ENCODE results near the gene DLK2. TPM values are rescaled to one million over a fixed set of nuclear protein-coding genes. Genes with fewer than 3 reads are reported as not detected.

Gene DLK2
- total RNA-seq, 2 experiments from 2014 or later = 0.19 to 0.36 TPM

- no peak overlapping the region for H3K27ac ChIP-seq (ENCODE audit: low read depth in 1 of 2, low read length in 2 of 2)
- no peaks in the 10 kb centered on the region for H3K4me1 ChIP-seq (ENCODE audit: insufficient read depth, low read length)
- no peaks in the 10 kb centered on the region for H3K36me3 ChIP-seq (ENCODE audit: insufficient read depth, low read length)
- DNase-seq = no peak
- no peaks in the 10 kb centered on the region for H3K9me3 ChIP-seq (ENCODE audit: control insufficient read depth in 1 of 2, insufficient read depth in 1 of 2, low read length in 2 of 2)
- H3K4me3 ChIP-seq (ENCODE audit: low read length) = no peak overlapping the region
- Mint-ChIP-seq H3K9me3 (no peaks in the 10 kb centered on the region), H3K4me1 (ENCODE audit: low read depth) (no peaks in the 10 kb centered on the region), H3K36me3 (ENCODE audit: low read depth) (no peaks in the 10 kb centered on the region), H3K27ac (no peak overlapping the region), H3K4me3 (no peak overlapping the region), H3K27me3 (peaks cover 24% of the 10 kb centered on the region)
- ChIA-PET POLR2A (no interaction called here), CTCF (interaction anchor here (0.6 kb wide), 1 partner anchor 564 kb away, joined by 5 read pairs; no protein-coding TSS in a partner anchor)
- TF ChIP-seq, protein P1, sequence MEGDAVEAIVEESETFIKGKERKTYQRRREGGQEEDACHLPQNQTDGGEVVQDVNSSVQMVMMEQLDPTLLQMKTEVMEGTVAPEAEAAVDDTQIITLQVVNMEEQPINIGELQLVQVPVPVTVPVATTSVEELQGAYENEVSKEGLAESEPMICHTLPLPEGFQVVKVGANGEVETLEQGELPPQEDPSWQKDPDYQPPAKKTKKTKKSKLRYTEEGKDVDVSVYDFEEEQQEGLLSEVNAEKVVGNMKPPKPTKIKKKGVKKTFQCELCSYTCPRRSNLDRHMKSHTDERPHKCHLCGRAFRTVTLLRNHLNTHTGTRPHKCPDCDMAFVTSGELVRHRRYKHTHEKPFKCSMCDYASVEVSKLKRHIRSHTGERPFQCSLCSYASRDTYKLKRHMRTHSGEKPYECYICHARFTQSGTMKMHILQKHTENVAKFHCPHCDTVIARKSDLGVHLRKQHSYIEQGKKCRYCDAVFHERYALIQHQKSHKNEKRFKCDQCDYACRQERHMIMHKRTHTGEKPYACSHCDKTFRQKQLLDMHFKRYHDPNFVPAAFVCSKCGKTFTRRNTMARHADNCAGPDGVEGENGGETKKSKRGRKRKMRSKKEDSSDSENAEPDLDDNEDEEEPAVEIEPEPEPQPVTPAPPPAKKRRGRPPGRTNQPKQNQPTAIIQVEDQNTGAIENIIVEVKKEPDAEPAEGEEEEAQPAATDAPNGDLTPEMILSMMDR (IDR thresholded peaks at IDR 0.05) = no peak
- intact Hi-C loops (cut with DNase I, micrococcal nuclease) = no loop called here
- no peak for ATAC-seq (ENCODE audit: poor library complexity)
- H3K27me3 ChIP-seq (ENCODE audit: control insufficient read depth in 1 of 2, insufficient read depth in 2 of 2, low read length in 2 of 2) = peaks cover 0 to 5% of the 10 kb centered on the region in 2 experiments
Observed at GRCh38 chr6:43405354-43405753, 50.0 kb downstream of the DLK2 start.

- Mint-ChIP-seq H3K27me3 (peaks cover 20% of the 10 kb centered on the region), H3K9me3 (no peaks in the 10 kb centered on the region), H3K27ac (no peak overlapping the region), H3K36me3 (ENCODE audit: low read depth) (no peaks in the 10 kb centered on the region), H3K4me1 (ENCODE audit: low read depth) (peaks cover 3% of the 10 kb centered on the region), H3K4me3 (no peak overlapping the region)
- intact Hi-C loops (cut with DNase I, micrococcal nuclease) = no loop called here
- TF ChIP-seq, protein P1 (IDR thresholded peaks at IDR 0.05) = no peak
- ATAC-seq (ENCODE audit: poor library complexity) (no peak), DNase-seq (no peak)
- ChIA-PET POLR2A (interaction anchor here (0.6 kb wide), 1 partner anchor 194 kb away, joined by 3 read pairs; no protein-coding TSS in a partner anchor), CTCF (no interaction called here)
- peaks cover 0 to 5% of the 10 kb centered on the region in 2 experiments for H3K27me3 ChIP-seq (ENCODE audit: control insufficient read depth in 1 of 2, insufficient read depth in 2 of 2, low read length in 2 of 2)
- no peaks in the 10 kb centered on the region for H3K9me3 ChIP-seq (ENCODE audit: control insufficient read depth in 1 of 2, insufficient read depth in 1 of 2, low read length in 2 of 2)
- no peak overlapping the region for H3K4me3 ChIP-seq (ENCODE audit: low read length)
- H3K27ac ChIP-seq (ENCODE audit: low read depth in 1 of 2, low read length in 2 of 2) = no peak overlapping the region
- no peaks in the 10 kb centered on the region for H3K36me3 ChIP-seq (ENCODE audit: insufficient read depth, low read length)
- no peaks in the 10 kb centered on the region for H3K4me1 ChIP-seq (ENCODE audit: insufficient read depth, low read length)
Observed at GRCh38 chr6:43402820-43403219, 52.5 kb downstream of the DLK2 start.

DNA sequence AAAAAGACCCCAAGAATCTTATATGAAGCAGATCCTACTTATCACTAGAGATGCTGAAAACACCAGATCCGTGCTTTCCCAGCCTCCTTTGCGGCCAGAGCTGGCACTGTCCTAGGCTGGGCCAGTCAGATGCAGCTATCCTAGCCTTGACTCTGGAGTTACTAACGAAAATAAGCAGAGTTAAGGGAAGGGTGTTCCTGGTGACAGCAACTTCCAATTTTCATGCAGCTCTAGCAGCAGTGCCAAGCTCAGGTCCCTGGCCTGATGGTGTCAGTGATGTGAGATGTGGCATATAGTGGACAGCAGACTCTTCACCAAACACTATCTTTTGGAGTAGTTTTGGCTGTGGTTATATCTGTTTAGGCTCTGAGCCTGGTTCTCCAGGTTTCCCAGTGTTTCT, 53.6 kb downstream of the DLK2 start:
- TF ChIP-seq, protein P1 (IDR thresholded peaks at IDR 0.05) = no peak
- no peaks in the 10 kb centered on the region for H3K36me3 Mint-ChIP-seq (ENCODE audit: low read depth)
- no peak overlapping the region for H3K4me3 Mint-ChIP-seq
- H3K27ac Mint-ChIP-seq = no peak overlapping the region
- Histone ChIP-seq H3K27me3 (ENCODE audit: control insufficient read depth in 1 of 2, insufficient read depth in 2 of 2, low read length in 2 of 2) (peaks cover 0 to 2% of the 10 kb centered on the region in 2 experiments), H3K36me3 (ENCODE audit: insufficient read depth, low read length) (no peaks in the 10 kb centered on the region), H3K9me3 (ENCODE audit: control insufficient read depth in 1 of 2, insufficient read depth in 1 of 2, low read length in 2 of 2) (no peaks in the 10 kb centered on the region), H3K4me1 (ENCODE audit: insufficient read depth, low read length) (no peaks in the 10 kb centered on the region), H3K27ac (ENCODE audit: low read depth in 1 of 2, low read length in 2 of 2) (no peak overlapping the region), H3K4me3 (ENCODE audit: low read length) (no peak overlapping the region)
- ChIA-PET CTCF (no interaction called here), POLR2A (no interaction called here)
- DNase-seq = no peak
- peaks cover 4% of the 10 kb centered on the region for H3K4me1 Mint-ChIP-seq (ENCODE audit: low read depth)
- intact Hi-C loops (cut with DNase I, micrococcal nuclease) = no loop called here
- ATAC-seq (ENCODE audit: poor library complexity) = no peak
- H3K27me3 Mint-ChIP-seq = peaks cover 15% of the 10 kb centered on the region
- no peaks in the 10 kb centered on the region for H3K9me3 Mint-ChIP-seq

Small RNA genes lying within 50 kb of the gene (microRNA-seq; reads per million reads assigned to microRNA genes)
- gene MIR6780B (ENCODE audit: borderline microRNAs expressed, borderline replicate concordance) = not detected

Other genes with a start within 250 kb of the DLK2 start
- gene DNPH1, start 226.1 kb downstream of the DLK2 start, total RNA-seq = 10 to 100 TPM; 27.3 to 30.6 TPM
- gene TTBK1, start 212.1 kb downstream of the DLK2 start, total RNA-seq = not detected
- not detected for gene SLC22A7, start 157.3 kb downstream of the DLK2 start, total RNA-seq
- 1 to 10 TPM; 1.8 to 2.0 TPM for gene CRIP3, start 146.7 kb downstream of the DLK2 start, total RNA-seq
- gene ZNF318, start 85.9 kb downstream of the DLK2 start, total RNA-seq = 10 to 100 TPM; 20.4 TPM
- gene ABCC10, start 28.0 kb downstream of the DLK2 start, total RNA-seq = 10 to 100 TPM; 35.7 to 38.5 TPM
- gene TJAP1, start 22.0 kb upstream of the DLK2 start, total RNA-seq = 10 to 100 TPM; 23.6 to 24.4 TPM
- under 1 TPM; 0.45 to 0.52 TPM for gene LRRC73, start 54.8 kb upstream of the DLK2 start, total RNA-seq
- gene YIPF3, start 61.4 kb upstream of the DLK2 start, total RNA-seq = 10 to 100 TPM; 36.5 to 37.9 TPM
- 10 to 100 TPM; 46.6 to 47.8 TPM for gene POLR1C, start 61.5 kb upstream of the DLK2 start, total RNA-seq
- gene XPO5, start 120.5 kb upstream of the DLK2 start, total RNA-seq = 10 to 100 TPM; 26.8 to 31.2 TPM
- gene POLH, start 120.6 kb upstream of the DLK2 start, total RNA-seq = 1 to 10 TPM; 4.2 to 4.4 TPM
- gene GTPBP2, start 173.7 kb upstream of the DLK2 start, total RNA-seq = 10 to 100 TPM; 31.5 to 33.9 TPM
- gene MAD2L1BP, start 180.3 kb upstream of the DLK2 start, total RNA-seq = 10 to 100 TPM; 36.6 to 39.2 TPM
- not detected for gene RSPH9, start 189.5 kb upstream of the DLK2 start, total RNA-seq
- 10 to 100 TPM; 26.1 to 27.7 TPM for gene MRPS18A, start 232.2 kb upstream of the DLK2 start, total RNA-seq